ENCODE measurements around the gene FHIT.

FHIT gene

GRCh38 chr3:60742606-60743145 is 508.6 kb downstream of the FHIT start:
- H3K36me3 ChIP-seq, result no peaks in the 10 kb centered on the region
- H3K4me1 ChIP-seq, result no peaks in the 10 kb centered on the region
- no peak overlapping the region for H3K4me3 ChIP-seq (ENCODE audit: low read depth, low read length)
- H3K9me3 ChIP-seq, result no peaks in the 10 kb centered on the region
- no peak for TF ChIP-seq CTCF (IDR thresholded peaks at IDR 0.05; ENCODE audit: low read depth, low read length)
- no peaks in the 10 kb centered on the region for H3K27me3 ChIP-seq
- no peak for DNase-seq

GRCh38 chr3:60737633-60738399 is 513.4 kb downstream of the FHIT start:
- no peak for TF ChIP-seq CTCF (IDR thresholded peaks at IDR 0.05; ENCODE audit: low read depth, low read length)
- no peak for DNase-seq
- Histone ChIP-seq H3K4me3 (ENCODE audit: low read depth, low read length) (no peak overlapping the region), H3K27me3 (no peaks in the 10 kb centered on the region), H3K4me1 (no peaks in the 10 kb centered on the region), H3K9me3 (no peaks in the 10 kb centered on the region), H3K36me3 (no peaks in the 10 kb centered on the region)

- no peak for TF ChIP-seq CTCF (IDR thresholded peaks at IDR 0.05; ENCODE audit: low read depth, low read length)
- Histone ChIP-seq H3K36me3 (no peaks in the 10 kb centered on the region), H3K4me1 (no peaks in the 10 kb centered on the region), H3K9me3 (no peaks in the 10 kb centered on the region), H3K4me3 (ENCODE audit: low read depth, low read length) (no peak overlapping the region), H3K27me3 (no peaks in the 10 kb centered on the region)
- no peak for DNase-seq
These were observed 520.9 kb downstream of the FHIT start for GRCh38 chr3:60730371-60730770.

GRCh38 chr3:60729056-60729455 is 522.2 kb downstream of the FHIT start:
- H3K4me1 ChIP-seq, result no peaks in the 10 kb centered on the region
- H3K27me3 ChIP-seq, result no peaks in the 10 kb centered on the region
- no peak overlapping the region for H3K4me3 ChIP-seq (ENCODE audit: low read depth, low read length)
- no peak for DNase-seq
- H3K36me3 ChIP-seq, result no peaks in the 10 kb centered on the region
- no peak for TF ChIP-seq CTCF (IDR thresholded peaks at IDR 0.05; ENCODE audit: low read depth, low read length)
- H3K9me3 ChIP-seq, result no peaks in the 10 kb centered on the region

- H3K4me1 ChIP-seq, result no peaks in the 10 kb centered on the region
- no peaks in the 10 kb centered on the region for H3K9me3 ChIP-seq
- no peaks in the 10 kb centered on the region for H3K36me3 ChIP-seq
- no peak for DNase-seq
- H3K27me3 ChIP-seq, result no peaks in the 10 kb centered on the region
- no peak overlapping the region for H3K4me3 ChIP-seq (ENCODE audit: low read depth, low read length)
- TF ChIP-seq CTCF (IDR thresholded peaks at IDR 0.05; ENCODE audit: low read depth, low read length), result no peak
These were observed 523.2 kb downstream of the FHIT start for GRCh38 chr3:60728006-60728405.

- Histone ChIP-seq H3K27me3 (no peaks in the 10 kb centered on the region), H3K4me1 (no peaks in the 10 kb centered on the region), H3K4me3 (ENCODE audit: low read depth, low read length) (no peak overlapping the region), H3K36me3 (no peaks in the 10 kb centered on the region), H3K9me3 (no peaks in the 10 kb centered on the region)
- TF ChIP-seq CTCF (IDR thresholded peaks at IDR 0.05; ENCODE audit: low read depth, low read length), result no peak
- DNase-seq, result no peak
These were observed 530.5 kb downstream of the FHIT start for GRCh38 chr3:60720736-60721135.
